GM21529 (cell line): ENCODE measurements around the gene DNAJB1.

Experiments
- ATAC-seq: cut with Tn5 transposase; IDR thresholded peaks from one replicate; pipeline ENCODE4 v1.9.1; 2021; ENCODE audit not compliant: unreplicated experiment

The DNAJB1 gene

DNA sequence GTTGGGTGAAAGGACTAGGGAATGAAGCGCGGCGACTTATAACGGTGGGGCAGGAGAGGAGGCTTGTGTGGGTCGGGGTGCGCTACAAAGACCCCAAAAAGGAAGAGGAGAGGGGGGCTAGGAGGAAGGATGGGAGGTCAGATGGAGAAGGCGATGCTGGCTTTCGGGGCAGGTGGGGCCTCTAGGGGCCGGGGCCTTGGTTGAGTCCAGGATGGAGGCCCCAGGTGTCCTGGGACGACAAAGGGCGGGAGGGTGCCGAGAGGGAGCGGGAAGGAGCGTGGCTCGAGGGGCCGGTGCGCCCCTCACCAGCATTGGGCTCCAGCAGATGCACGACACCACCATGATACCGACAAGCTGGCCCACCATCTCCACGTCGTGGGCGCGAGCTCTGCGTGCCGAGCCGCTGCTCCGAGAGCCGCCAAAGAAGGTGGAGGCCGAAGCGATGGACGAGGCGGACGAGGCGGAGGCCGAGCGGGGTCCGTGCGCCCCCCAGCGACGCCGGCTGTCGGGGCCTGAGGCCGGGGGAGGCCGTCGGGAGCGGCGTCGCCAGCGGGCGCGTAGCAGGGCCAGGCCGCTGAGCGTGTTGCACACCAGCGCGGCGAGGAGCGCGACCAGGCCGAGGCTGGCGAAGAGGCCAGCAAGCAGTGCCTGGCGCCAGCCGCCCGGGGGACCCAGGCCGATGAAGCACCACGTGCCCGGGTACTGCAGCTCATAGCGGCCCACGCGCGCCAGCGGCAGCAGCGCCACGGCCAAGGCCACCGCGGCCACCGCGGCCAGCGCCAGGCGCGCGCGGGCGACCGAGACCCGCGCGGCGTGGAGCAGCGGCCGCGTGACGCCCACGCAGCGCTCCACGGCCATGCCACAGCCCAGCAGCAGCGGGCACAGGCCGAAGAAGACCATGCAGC lies 44.9 kb downstream of the DNAJB1 start:
- no peak for ATAC-seq

DNA sequence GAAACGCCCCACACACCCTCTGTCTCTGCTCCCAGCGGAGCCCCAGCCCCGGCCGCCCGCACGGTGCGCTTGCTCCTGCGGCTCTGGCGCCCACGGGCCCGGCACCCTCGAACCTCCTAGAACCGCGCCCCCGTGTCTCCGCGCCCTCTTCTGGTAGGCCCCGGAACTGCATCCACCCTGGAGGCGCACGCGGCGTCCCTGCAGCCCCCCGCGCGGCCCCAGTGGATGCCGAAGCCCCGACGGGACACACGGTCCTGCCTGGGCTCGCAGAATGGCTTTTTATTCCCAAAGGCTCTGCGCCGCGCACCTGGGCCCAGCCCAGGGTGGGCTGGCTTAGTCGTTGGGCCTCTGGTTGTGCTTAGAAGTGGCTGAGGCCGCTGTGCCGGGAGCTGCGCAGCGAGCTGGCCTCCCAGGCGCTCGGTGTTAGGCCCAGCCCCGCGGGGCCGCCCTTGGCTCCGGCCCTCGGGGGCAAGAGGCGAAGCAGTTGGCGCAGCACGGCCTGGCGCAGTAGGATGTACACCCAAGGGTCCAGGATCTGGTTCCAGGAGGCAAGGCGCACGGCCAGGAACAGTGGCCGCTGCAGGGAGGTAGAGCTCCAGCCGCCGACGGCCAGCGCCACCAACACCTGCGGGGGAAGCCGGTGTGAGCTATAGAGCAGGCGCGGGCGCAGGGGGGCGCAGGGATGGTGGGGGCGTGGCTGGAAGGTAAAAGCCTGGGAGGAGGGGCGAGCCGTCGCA lies 45.8 kb downstream of the DNAJB1 start:
- ATAC-seq = no peak

DNA sequence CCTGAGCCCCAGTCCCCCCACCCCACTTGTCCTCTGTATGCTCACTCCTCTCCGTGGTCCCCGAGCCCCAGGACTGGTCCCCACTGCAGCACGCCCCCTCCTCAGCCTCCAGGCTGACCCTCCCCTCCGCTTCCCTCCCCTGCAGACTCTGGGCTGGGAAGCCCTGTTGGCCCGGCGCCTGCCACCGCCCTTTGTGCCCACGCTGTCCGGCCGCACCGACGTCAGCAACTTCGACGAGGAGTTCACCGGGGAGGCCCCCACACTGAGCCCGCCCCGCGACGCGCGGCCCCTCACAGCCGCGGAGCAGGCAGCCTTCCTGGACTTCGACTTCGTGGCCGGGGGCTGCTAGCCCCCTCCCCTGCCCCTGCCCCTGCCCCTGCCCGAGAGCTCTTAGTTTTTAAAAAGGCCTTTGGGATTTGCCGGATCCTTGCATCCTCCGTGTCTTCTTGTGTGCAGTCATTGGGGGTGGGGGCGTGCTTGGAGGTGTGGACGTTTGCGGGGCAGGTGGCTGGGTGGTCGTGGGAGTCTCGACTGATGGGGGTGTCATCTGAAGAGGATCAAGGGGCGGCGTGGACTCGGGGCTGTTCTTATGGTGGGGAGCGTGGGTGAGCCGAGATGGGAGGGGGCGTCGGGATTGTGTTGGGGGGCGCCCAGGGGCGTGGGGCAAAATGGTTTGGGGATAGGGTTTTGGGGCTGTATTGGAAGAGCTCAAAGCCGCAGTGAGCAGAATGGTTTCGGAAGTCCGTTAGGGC lies 46.6 kb downstream of the DNAJB1 start:
- ATAC-seq = no peak

DNA sequence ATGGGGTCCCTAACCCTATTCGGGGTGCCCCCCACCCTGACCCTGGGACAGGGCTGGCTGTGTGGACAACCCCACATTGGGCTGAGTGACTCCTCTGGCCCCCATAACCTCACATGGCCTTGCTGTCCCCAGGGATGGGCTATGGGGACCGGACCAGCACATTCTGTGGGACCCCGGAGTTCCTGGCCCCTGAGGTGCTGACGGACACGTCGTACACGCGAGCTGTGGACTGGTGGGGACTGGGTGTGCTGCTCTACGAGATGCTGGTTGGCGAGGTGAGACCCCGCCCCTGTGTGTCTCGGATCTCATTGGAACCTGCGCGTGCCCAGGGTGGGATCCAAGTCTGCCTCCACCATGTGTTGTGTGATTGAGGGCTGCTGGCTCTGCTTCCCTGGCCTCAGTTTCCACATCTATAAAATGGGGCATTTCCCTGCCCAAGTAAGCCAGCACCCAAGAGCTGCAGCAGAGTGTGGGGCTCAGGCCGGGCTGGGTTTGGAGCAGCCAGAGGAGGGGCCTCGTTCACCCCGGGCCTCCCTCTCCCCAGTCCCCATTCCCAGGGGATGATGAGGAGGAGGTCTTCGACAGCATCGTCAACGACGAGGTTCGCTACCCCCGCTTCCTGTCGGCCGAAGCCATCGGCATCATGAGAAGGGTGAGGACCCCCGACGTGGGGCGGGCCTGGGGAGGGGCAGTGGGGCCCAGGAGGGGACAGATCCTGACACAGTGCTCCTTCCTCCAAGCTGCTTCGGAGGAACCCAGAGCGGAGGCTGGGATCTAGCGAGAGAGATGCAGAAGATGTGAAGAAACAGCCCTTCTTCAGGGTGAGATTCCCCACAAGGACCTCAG lies 47.9 kb downstream of the DNAJB1 start:
- ATAC-seq = no peak

DNA sequence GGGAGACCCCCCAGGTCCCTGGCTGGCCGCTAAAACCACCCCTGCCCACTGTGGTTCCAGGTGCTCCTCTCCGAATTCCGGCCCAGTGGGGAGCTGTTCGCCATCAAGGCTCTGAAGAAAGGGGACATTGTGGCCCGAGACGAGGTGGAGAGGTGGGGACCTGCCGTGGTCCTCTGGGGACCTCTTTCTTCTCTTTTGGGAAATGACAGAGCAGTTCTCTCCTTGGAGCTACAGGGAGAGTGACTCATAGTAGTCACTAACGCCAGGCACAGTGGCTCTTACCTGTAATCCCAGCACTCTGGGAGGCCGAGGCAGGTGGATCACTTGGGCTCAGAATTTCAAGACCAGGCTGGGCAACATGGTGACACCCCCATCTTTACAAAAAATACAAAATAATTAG lies 50.4 kb downstream of the DNAJB1 start:
- no peak for ATAC-seq

DNA sequence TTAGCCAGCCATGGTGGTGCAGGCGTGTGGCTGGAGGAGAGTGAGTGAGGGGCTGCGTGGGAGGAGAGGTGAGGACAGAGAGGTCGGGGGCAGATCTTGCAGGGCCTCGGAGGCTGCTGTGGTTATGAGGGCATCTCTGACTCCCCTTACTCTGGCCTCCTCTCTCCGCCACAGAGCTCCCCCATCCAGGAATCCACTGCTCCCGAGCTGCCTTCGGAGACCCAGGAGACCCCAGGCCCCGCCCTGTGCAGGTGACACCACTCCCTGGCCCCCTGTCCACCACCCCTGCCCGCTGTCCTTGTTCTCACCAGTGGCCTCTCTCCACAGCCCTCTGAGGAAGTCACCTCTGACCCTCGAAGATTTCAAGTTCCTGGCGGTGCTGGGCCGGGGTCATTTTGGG lies 50.8 kb downstream of the DNAJB1 start:
- ATAC-seq = no peak
